Hypothalamus (tissue), 51 donors: Measurements from ENCODE around the gene RRAS2.
"Not testable (repeated sequence)": the region's sequence is repeated elsewhere in the genome, so short reads cannot be mapped to it uniquely, and the experiment has no call there.

Experiments
- DNase-seq, 51 donors: peaks; one replicate each; lab custom pipeline; 2025; lab: John Stamatoyannopoulos, UW

RRAS2 gene

DNA sequence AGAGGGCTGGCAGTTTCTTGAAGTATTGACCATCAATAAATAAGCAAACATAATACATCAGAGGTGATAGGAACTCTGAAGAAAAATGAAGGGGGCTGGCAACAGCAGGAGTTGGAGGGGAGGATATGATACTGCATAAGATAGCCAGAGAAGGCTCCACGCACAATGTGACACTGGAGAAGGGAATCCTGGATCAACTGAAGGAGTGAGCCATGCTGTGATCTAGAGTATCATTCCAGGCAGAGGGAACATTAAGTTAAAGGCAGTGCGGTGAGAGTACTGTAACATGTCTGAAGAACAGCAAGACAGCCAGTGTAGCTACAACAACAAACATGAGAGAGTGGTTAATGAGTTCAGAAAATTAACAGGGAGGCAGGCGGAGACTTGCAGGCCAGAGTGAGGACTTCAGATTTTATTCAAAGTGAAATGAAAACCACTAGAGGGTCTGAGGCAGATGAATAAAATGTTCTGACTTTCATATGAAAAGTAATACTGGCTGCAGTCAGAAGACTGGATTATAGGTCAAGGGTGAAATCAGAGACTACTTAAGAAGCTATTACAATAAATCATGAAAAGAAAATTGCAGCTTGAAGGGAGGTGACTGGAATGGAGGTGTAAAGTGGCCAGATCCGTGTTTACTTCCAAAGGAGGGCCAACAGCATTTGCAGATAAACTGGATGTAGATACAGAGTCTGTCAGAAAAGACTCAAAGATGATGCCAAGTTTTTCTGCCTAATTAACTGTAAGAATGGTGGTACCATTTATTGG, 49.4 kb downstream of the RRAS2 start:
- DNase-seq: no peak

DNA sequence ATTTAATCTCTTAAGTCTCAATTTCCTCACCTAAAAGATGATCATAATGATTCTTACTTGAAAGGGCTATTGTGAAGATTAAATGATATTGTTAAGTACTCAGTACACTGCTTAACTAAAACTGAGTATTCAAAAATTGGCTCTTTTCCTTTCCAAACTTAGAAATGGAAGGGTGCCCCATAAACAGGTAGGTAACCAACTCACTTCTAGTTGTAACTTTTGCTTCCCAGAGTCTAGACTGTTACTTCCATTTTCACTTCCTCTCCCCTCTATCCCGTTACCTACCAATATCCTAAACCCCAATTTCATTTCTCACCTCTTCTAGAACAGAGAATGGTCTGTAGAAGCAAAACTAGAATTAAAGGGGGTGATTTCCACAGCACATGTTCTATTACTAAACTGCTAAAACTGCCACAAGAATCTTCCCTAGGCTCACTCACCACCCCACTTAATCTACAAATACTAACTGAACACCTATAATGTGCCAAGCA, 50.0 kb downstream of the RRAS2 start:
- no peak for DNase-seq

DNA sequence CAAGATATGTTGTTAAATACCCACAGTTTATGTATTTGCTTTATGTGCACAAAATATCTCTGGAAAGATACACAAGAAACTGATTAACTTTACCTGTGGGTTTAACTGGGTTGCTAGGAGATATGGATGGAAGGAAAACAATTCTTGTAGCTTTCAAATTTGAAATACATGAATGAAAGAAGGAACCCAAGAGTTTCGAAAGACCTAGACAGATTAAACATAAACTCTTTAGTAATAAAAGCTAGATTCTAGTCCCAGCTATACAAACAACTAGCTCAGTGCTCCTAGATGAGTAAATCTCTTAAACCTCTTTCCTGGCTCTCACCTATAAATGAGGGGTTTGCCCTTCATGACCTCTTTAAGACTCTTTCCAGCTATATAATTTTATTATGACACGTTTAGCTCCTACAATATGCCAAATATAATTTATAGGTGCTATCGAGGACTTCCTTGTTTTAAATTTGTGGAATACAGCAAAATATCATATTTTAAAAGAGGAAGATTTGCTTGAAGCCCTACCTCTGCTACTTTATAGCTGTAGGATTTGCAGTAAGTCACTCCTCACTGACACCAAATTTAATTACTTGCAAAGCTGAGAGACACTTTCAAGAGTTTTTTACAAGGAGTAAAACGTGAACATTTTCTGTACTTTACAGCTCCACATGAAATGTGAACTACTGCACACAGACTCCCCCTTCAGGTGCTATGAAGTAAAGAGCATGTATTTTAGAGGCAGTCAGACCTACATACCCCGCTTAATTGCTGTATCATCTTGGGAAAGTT, 50.7 kb downstream of the RRAS2 start:
- DNase-seq: peak in 1 of 51 donors; percentile 6

DNA sequence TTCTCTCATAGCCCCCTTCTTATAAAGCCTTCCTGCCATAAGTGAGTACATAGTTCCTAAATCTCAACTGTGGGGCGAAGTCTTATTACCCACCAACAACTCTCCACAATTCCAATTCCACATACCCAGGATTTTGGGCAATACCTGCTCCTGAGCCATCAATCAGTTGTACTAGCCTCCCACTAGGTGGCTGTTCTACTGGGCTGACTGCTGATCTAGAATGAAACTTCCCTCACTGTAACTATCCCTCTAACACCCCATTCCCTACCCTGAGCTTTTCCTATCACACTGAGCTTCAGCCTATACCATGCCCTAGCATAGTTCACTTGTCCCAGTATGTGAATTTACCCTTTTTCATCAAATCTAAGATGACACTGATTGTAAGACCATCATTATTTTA, 52.5 kb downstream of the RRAS2 start:
- no peak for DNase-seq

DNA sequence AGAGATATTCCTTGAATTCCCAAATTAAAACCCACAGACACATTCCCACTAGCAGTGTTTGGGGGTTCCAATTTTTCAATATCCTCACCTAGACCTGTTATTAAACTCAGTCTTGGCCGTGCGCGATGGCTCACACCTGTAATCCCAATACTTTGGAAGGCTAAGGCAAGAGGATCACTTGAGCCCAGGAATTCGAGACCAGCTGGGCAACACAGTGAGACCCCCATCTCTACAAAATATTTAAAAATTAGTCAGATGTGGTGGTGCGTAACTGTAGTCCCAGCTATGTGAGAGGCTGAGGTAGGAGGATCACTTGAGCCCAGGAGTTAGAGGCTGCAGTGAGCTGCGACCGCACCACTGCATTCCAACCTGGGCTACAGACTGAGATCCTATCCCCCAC, 53.3 kb downstream of the RRAS2 start:
- no peak for DNase-seq

DNA sequence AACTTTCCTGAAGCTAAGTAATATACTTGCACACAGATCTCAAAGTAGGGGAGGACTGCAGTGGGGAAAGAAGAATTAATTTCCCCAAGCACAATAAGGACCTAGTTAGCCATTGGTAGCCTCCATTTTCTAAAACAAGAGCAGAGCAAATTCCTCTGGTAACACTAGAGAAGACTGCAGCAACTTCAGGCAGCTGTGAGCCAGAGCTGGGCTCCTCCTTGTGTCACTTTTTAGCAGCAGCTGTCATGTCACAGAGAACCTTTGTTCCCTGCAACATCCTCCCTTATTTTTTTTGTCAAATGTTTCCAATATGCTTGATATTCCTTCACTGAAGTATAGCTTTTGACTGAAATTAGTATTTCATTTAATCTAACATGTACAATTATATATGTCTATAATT, 54.4 kb downstream of the RRAS2 start:
- no peak for DNase-seq

DNA sequence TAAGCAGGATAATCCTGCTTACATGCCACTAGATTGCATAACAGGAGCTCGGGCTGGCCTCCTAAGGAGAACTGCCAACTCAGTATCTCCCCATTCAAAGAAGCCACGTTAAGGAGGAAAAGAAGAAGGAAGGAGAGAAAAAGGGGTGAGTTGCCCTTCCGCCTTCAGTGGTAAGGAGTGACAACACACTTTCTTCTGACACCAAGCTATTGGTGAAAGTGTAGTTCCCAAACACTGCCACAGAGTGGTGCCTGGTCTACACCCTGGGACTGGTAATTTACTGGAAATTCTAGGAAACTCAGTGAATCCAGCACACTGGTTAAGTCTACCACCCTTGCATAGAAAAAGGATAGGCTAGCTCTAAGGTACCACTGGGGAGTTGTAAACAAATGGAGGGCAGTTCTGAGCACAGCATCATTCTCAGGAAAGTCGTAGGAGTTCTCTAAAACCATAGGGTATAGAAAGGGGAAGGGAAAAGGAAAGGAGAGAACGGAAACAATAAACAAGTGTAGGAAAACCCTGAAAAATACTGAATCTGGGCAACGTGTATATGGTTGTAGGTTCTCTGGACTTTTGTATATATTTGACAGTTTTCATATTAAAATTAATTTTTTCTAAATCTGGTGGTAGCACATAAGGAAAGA, 58.2 kb downstream of the RRAS2 start:
- DNase-seq: peak in 40 of 51 donors; percentile 0 to 65 (median 20)

DNA sequence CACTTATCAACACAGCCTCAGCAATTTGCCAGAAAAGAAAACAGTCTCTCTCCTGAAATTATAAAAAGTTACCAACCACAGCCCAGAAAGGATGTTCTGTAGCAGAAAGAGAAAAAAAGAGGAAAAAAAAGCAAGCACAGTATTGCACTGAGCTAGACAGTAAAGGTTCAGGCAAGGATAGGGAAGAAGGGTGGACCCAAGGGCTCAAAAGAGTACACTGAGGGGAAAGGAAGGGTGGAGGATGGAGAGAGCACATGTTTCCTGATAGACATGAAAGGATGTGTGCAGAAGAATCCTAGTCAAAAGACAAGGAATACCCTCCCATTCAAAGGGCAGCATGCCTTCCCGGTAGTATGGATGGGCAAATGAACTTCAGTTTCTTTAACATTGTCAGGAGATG, 59.1 kb downstream of the RRAS2 start:
- no peak for DNase-seq

DNA sequence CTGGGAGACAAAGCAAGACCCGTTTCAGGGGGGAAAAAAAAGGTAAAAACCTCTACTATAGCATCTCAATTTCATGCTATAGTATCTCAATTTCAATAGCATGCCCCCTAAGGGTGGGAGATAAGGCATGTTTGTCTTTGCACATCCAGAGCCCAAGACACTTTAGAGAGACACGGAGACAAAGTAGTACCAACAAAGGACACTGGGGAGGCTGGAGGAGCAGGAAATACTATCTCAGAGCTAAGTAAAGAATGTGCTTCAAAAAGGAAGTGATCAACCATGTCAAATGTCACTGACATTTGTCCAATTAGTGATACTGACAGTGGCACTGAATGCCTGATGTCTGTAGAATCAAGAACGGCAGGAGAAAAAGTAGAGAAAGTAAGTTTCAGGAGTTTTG, 68.6 kb downstream of the RRAS2 start:
- no peak for DNase-seq

DNA sequence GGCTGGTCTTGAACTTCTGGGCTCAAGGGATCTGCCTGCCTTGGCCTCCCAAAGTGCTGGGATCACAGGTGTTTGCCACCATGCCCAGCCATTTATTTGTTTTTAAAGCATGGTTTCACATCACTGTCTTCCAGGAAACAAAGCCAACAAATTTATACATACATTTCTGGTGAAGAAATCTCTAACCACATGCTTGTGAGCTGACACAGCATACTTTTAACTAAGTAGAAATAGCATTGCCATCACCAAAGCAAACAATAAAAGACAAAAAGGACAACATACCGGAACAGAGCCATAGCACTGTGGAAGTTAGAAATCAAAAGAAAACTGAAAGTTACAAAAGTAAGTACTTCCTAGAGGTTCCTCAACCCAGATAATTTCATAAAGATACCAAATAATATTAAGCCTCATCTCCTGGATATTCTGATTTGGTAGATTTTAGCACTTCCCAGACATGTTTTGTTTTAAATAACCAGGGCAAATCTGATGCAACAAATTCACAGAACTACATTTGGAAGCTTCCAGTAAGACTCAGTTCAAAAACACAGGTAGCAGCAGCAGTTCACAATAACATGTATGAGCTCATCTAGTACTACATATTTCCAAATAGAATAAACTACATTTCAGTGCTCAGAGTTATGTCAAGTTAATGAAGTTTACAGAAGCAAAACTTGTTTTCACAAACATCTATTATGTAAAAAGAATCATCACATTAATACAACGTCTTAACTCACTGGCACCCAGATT, 70.6 kb downstream of the RRAS2 start:
- DNase-seq: no peak

DNA sequence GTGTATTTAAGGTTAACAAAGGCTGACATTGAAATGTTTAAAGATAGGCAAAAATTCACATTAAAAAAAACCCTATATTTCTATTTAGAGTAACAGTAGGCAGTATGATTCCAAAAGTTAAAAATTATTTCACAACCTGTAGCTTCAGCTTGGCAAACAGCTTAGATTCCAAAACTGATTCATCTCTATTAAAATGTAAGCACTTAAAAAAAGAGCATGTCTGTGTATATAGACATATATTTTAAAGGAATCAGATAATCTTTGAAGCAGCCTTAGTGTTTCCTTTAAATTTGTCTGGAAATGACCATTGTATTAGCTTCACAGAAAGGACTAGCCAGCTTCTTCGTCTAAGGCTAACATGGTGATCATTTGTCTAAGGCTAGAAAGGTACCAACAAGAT, 80.1 kb downstream of the RRAS2 start:
- not testable (repeated sequence) for DNase-seq

DNA sequence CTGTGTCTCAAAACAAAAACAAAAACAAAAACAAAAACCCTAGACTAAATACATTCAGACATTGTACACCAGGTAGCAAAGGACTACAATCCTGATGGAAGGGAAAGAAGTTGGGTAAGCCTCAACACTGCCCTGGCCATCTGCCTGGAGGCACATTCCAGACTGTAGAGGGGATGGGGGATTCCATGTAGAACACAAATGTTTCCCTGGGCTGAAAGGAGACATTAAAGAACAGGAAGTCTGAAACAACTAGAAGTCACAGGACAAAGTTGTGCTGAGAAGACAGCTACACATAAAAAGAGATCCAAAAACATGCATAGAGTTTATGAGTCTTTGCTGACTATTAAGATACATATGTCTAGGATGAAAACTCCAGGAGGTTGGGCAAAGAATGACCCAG, 83.9 kb downstream of the RRAS2 start:
- DNase-seq: no peak

DNA sequence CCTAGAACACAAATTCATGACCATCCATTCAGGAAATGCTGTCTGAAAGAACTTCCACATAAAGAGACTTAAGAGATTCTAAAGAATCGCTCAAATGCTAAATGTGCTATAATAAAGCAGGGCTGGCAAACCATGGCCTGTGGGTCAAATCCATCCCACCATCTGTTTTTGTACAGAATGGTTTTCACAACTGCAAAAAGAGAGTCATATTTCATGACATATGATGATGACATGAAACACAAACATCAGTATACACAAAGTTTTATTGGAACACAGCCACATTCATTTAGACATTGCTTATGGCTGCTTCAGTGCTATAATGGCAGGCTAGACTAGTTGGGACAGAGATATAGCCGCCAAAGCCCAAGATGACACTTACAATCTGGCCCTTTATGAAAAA, 85.1 kb downstream of the RRAS2 start:
- DNase-seq: no peak

DNA sequence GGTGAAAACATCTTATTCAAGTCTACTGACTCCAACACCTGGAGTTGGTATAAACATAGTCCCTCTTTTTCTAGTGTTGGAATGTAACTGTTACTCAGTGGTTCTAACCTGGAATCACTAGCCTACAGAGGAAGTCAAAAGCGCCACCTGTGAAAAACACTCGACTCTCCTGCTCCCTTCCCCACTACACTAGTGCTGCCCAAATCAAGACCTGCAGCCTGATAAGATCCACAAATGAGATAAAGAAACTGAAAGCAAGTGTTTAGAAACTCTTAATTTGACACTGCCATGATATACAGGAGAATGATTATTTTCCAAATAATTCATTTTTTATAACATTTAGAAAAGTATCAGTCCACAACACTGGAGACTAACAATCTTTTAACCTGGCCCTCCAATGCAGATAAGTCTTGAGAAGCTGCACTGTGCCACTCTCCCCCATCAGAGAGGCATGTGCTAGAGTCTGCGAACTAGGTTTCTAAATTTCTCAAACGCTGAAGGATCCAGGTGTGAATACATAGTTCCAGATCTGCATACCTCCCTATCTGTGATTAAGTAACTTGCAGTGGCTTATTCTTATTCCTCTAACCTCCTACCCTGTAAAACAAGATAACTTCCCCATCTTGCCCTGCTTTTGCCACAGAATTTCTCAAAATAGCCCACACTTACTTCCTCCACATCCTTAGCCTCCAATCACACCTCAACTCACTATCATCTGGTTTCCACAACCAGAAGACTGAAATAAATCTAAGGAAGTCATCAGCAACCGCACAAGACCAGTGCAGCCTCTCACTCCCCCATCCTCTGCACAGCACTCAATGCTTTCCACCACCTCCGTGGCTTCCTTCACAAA, 88.1 kb downstream of the RRAS2 start:
- peak in 4 of 51 donors; percentile 4 to 16 (median 14) for DNase-seq

DNA sequence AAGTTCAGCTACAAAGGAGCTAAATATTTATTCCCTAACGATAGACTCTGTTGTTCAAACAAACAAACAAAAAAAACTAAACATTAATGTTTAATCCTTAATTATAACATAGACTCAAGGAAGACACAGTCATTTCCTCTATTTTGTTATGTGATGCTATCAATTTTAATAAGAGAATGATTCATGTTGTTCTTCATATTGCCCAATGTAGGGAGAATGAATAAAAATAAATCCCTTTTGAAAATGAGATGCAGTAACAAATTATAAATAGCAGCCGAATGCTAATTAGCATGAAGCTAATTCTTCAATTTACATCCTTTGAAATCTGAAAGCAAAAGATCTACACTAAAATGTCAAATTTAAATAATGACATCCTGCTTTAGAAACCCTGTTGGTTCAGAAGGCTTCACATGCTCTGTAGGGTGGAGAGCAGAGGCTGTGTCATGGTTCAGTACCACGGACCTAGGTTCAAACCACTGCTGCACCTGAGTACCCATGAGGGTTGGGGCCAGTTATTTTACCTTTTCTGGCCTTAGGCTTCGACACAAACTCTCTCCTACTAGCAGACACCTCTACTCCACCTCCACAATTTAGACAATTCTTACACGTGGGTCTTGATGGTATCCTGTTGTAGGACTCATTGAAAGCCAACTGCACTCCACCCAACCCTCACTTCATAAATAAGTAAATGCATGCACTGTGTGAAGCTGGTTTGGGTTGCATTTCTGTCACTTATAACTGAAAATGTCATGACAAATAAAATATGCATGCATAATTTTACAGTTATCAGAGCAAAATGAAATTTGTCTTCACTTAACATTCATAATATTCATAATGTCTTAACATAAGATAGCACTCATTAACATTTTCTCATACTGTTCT, 89.0 kb downstream of the RRAS2 start:
- no peak for DNase-seq

DNA sequence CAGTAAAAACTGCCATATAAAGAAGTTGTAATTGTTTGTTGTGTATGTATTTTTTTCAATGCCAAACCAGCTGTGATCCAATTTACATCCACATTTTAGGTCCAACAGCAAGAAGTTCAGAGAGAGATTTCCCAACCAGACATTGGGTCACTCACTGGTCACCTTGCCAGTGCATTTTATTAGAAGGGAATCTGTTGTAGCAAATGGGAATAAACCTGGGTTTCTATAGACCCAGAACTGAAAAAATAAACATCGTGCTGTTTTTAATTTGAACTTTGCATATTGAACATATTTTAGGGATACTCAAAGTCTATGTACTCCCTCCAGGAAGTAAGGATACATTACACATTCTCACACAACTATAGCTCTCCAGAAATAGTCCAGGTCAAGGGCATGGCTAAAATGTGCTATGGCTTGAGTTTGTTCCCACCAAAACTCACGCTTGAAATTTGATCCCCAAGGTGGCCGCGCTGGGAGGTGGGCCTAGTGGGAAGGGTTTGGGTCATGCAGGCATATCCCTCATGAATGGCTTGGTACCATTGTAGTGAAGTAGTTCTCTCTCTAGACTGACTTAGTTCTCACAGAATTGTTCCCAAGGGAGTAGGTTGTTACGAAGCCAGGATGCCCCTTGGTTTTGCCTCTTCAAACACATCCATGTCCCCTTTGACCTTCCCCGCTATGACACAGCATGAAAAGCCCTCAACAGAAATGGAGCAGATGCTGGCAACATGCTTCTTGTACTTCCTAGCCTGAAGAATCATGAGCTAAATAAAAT, 90.9 kb downstream of the RRAS2 start:
- no peak for DNase-seq

DNA sequence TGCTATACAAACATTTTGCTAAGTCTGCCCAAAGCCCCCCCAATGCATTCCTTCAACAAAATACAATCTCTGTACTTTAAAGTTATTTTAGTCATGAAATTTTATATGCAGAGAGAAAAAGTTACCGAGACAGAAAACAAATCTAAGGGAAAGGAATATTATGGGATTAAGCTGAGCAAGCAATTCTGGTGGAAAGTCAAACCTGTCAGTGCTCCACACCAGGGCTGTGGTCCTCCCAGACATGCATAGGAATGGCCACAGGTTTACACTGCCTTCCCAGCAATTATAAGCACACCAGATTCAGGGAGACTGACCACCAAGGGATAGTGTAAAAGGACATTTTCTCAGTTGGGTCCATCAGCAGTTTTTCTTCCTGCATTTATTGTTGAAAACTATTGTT, 92.4 kb downstream of the RRAS2 start:
- no peak for DNase-seq

DNA sequence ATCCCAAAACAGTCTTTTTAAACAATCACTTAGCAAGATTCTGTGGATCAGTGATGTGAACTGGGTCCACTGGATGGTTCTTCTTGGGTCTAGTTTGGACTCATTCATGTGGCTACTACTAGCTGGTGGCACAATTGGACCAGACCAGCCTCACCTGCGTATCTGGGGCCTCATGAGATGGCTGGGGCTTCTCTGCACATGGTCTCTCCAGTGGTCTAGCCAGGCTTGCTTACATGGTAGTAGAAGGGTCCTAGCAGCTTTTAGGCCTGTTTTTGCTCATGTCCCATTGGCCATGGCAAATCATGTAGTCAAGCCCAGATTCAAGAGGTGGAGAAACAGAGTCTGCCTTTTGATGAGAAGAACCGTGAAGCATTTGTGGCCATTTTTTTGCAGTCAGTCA, 94.0 kb downstream of the RRAS2 start:
- no peak for DNase-seq
